AG04449 (cell line): ENCODE results near the gene GPC5.

Experiments used
- CTCF ChIA-PET: fragments of 350-600 bp; formaldehyde crosslinking; extraction: SDS; loops from one replicate; lab custom pipeline; 2021; ENCODE audit warnings: antibody characterized with exemption; lab: Yijun Ruan, JAX
- POLR2A ChIA-PET: fragments of 400-600, 350-600 bp; formaldehyde crosslinking; extraction: SDS; loops from one replicate; lab custom pipeline; 2020; ENCODE audit warnings: antibody characterized with exemption, inconsistent platforms; lab: Yijun Ruan, JAX
- DNase-seq: peaks from one replicate; pipeline ENCODE4 v3.0.0-alpha.2; 2010; ENCODE audit warnings: low read depth, low spot score
- H3K4me3 ChIP-seq: 2 replicates; pipeline ENCODE4 v1.5.1; 2011; ENCODE audit warnings: low read depth, mild to moderate bottlenecking, control low read depth, low read length
- TF ChIP-seq, protein P1 (sequence below): IDR thresholded peaks from one replicate; pipeline ENCODE4 v1.5.1; 2011; ENCODE audit warnings: mild to moderate bottlenecking, moderate library complexity, low read length, control low read depth, inconsistent platforms; ENCODE audit not compliant: insufficient read depth; ENCODE audit errors: missing control alignments

Gene GPC5

GRCh38 chr13:91960947-91961346 lies 562.5 kb downstream of the GPC5 start:
- no peak overlapping the region for H3K4me3 ChIP-seq
- DNase-seq = no peak
- TF ChIP-seq, protein P1, sequence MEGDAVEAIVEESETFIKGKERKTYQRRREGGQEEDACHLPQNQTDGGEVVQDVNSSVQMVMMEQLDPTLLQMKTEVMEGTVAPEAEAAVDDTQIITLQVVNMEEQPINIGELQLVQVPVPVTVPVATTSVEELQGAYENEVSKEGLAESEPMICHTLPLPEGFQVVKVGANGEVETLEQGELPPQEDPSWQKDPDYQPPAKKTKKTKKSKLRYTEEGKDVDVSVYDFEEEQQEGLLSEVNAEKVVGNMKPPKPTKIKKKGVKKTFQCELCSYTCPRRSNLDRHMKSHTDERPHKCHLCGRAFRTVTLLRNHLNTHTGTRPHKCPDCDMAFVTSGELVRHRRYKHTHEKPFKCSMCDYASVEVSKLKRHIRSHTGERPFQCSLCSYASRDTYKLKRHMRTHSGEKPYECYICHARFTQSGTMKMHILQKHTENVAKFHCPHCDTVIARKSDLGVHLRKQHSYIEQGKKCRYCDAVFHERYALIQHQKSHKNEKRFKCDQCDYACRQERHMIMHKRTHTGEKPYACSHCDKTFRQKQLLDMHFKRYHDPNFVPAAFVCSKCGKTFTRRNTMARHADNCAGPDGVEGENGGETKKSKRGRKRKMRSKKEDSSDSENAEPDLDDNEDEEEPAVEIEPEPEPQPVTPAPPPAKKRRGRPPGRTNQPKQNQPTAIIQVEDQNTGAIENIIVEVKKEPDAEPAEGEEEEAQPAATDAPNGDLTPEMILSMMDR = no peak
- ChIA-PET CTCF (no interaction called here), POLR2A (no interaction called here)

GRCh38 chr13:91962946-91963345 lies 564.5 kb downstream of the GPC5 start:
- POLR2A ChIA-PET = no interaction called here
- DNase-seq = no peak
- TF ChIP-seq, protein P1 = no peak
- no peak overlapping the region for H3K4me3 ChIP-seq
- CTCF ChIA-PET = no interaction called here

GRCh38 chr13:91965511-91965910 lies 567.1 kb downstream of the GPC5 start:
- ChIA-PET CTCF (no interaction called here), POLR2A (no interaction called here)
- no peak for DNase-seq
- TF ChIP-seq, protein P1 = no peak
- no peak overlapping the region for H3K4me3 ChIP-seq

GRCh38 chr13:91978571-91978970 lies 580.1 kb downstream of the GPC5 start:
- no peak for DNase-seq
- no peak overlapping the region for H3K4me3 ChIP-seq
- ChIA-PET POLR2A (no interaction called here), CTCF (no interaction called here)
- TF ChIP-seq, protein P1 = no peak

- DNase-seq = no peak
- TF ChIP-seq, protein P1 = no peak
- ChIA-PET CTCF (no interaction called here), POLR2A (no interaction called here)
- no peak overlapping the region for H3K4me3 ChIP-seq
These were observed 588.5 kb downstream of the GPC5 start for GRCh38 chr13:91986761-91987483.

- ChIA-PET POLR2A (no interaction called here), CTCF (no interaction called here)
- TF ChIP-seq, protein P1 = no peak
- H3K4me3 ChIP-seq = no peak overlapping the region
- DNase-seq = no peak
These were observed 589.9 kb downstream of the GPC5 start for GRCh38 chr13:91988331-91988730.
